H9 (cell line): ENCODE data around the gene GAMT. TPM values are rescaled to one million over a fixed set of nuclear protein-coding genes. Genes with fewer than 3 reads are reported as not detected.
A peak's percentile ranks its signal among the peaks of the same experiment; 100 is the strongest.

ENCODE experiments used
- DNase-seq: peaks from one replicate; pipeline ENCODE4 v3.0.0-alpha.2; 2017
- H2AFZ ChIP-seq: one replicate; pipeline ENCODE4 v1.6.1; 2013; ENCODE audit warnings: mild to moderate bottlenecking, low read length, control low read depth, moderate library complexity
- H2AK5ac ChIP-seq: 2 replicates; pipeline ENCODE4 v1.6.1; 2013; ENCODE audit warnings: low read length, control low read depth, mixed read lengths; ENCODE audit not compliant: insufficient read length
- H2BK120ac ChIP-seq: one replicate; pipeline ENCODE4 v1.6.1; 2013; ENCODE audit warnings: low read depth, mild to moderate bottlenecking, low read length, control low read depth, inconsistent platforms; ENCODE audit not compliant: poor library complexity, severe bottlenecking
- H2BK12ac ChIP-seq: 2 replicates; pipeline ENCODE4 v1.6.1; 2013; ENCODE audit warnings: low read length, control low read depth, mixed read lengths, low read depth; ENCODE audit not compliant: insufficient read length
- H2BK15ac ChIP-seq: 2 replicates; pipeline ENCODE4 v1.6.1; 2013; ENCODE audit warnings: low read depth, low read length, control low read depth
- H2BK20ac ChIP-seq: one replicate; pipeline ENCODE4 v1.6.1; 2013; ENCODE audit warnings: low read depth, mild to moderate bottlenecking, low read length, control low read depth, inconsistent platforms; ENCODE audit not compliant: poor library complexity, severe bottlenecking
- H2BK5ac ChIP-seq: 2 replicates; pipeline ENCODE4 v1.6.1; 2013; ENCODE audit warnings: low read length, control low read depth, mixed read lengths; ENCODE audit not compliant: insufficient read length
- H3K14ac ChIP-seq: 2 replicates; pipeline ENCODE4 v1.6.1; 2013; ENCODE audit warnings: low read length, control low read depth; ENCODE audit not compliant: insufficient read depth
- H3K18ac ChIP-seq: 2 replicates; pipeline ENCODE4 v1.6.1; 2013; ENCODE audit warnings: low read depth, mild to moderate bottlenecking, mixed read lengths, low read length, control low read depth; ENCODE audit not compliant: insufficient read length
- H3K23ac ChIP-seq: 2 replicates; pipeline ENCODE4 v1.6.1; 2013; ENCODE audit warnings: low read length, control low read depth, mixed read lengths, low read depth; ENCODE audit not compliant: insufficient read length
- H3K23me2 ChIP-seq: 2 replicates; pipeline ENCODE4 v1.6.1; 2013; ENCODE audit warnings: low read depth, mild to moderate bottlenecking, mixed read lengths, low read length, control low read depth; ENCODE audit not compliant: insufficient read length, poor library complexity, severe bottlenecking
- H3K27ac ChIP-seq: 2 replicates; pipeline ENCODE4 v1.5.1; 2013; ENCODE audit warnings: low read length, control low read depth, mixed read lengths, low read depth; ENCODE audit not compliant: insufficient read length
- H3K27me3 ChIP-seq: 2 replicates; pipeline ENCODE4 v1.6.1; 2013; ENCODE audit warnings: low read length, control low read depth, inconsistent platforms; ENCODE audit not compliant: insufficient read depth
- H3K4ac ChIP-seq: 2 replicates; pipeline ENCODE4 v1.6.1; 2013; ENCODE audit warnings: low read depth, mild to moderate bottlenecking, control low read depth, inconsistent platforms, low read length, moderate library complexity
- H3K4me1 ChIP-seq: 2 replicates; pipeline ENCODE4 v1.6.1; 2013; ENCODE audit warnings: low read length, control low read depth, inconsistent platforms; ENCODE audit not compliant: insufficient read depth
- H3K4me2 ChIP-seq: 2 replicates; pipeline ENCODE4 v1.6.1; 2013; ENCODE audit warnings: low read length, control low read depth, mixed read lengths; ENCODE audit not compliant: insufficient read length, insufficient read depth
- H3K56ac ChIP-seq: 2 replicates; pipeline ENCODE4 v1.6.1; 2013; ENCODE audit warnings: low read depth, mild to moderate bottlenecking, mixed read lengths, low read length, control low read depth; ENCODE audit not compliant: insufficient read length
- H3K79me1 ChIP-seq: 2 replicates; pipeline ENCODE4 v1.6.1; 2013; ENCODE audit warnings: low read depth, mild to moderate bottlenecking, moderate library complexity, low read length, control low read depth, inconsistent platforms; ENCODE audit not compliant: insufficient read depth, poor library complexity, severe bottlenecking
- H3K79me2 ChIP-seq: 2 replicates; pipeline ENCODE4 v1.6.1; 2013; ENCODE audit warnings: low read length, control low read depth, inconsistent platforms; ENCODE audit not compliant: insufficient read depth
- H3K9ac ChIP-seq: 2 replicates; pipeline ENCODE4 v1.6.1; 2013; ENCODE audit warnings: low read length, control low read depth, mixed read lengths; ENCODE audit not compliant: insufficient read length; ENCODE audit errors: extremely low read depth
- H3K9me3 ChIP-seq: one replicate; pipeline ENCODE4 v1.6.1; 2013; ENCODE audit warnings: low read depth, low read length, inconsistent platforms; ENCODE audit not compliant: control insufficient read depth
- H3T11ph ChIP-seq: one replicate; pipeline ENCODE4 v1.6.1; 2013; ENCODE audit warnings: mild to moderate bottlenecking, low read length, control low read depth, inconsistent platforms
- H4K20me1 ChIP-seq: one replicate; pipeline ENCODE4 v1.6.1; 2013; ENCODE audit not compliant: control insufficient read depth, insufficient read length, insufficient read depth
- H4K5ac ChIP-seq: 2 replicates; pipeline ENCODE4 v1.6.1; 2013; ENCODE audit warnings: low read depth, mild to moderate bottlenecking, mixed read lengths, low read length, control low read depth; ENCODE audit not compliant: insufficient read length
- H4K8ac ChIP-seq: replicated peaks from 2 replicates; pipeline ENCODE4 v1.6.1; 2013; ENCODE audit warnings: low read length, control low read depth, mixed read lengths, low read depth; ENCODE audit not compliant: insufficient read length
- H4K91ac ChIP-seq: 2 replicates; pipeline ENCODE4 v1.6.1; 2013; ENCODE audit warnings: low read depth, mild to moderate bottlenecking, moderate library complexity, mixed read lengths, low read length, control low read depth; ENCODE audit not compliant: insufficient read length
- H3K27ac Mint-ChIP-seq, 3 experiments: 2 replicates in 2 of 3; 3 replicates in 1 of 3; pipeline ENCODE4 v1.8.0; 2020 to 2021; ENCODE audit warnings: mixed read lengths in 3 of 3, mild to moderate bottlenecking in 1 of 3, moderate library complexity in 1 of 3
- H3K27me3 Mint-ChIP-seq: 2 replicates; pipeline ENCODE4 v1.8.0; 2021; ENCODE audit warnings: low read depth, mild to moderate bottlenecking, moderate library complexity, mixed read lengths
- H3K36me3 Mint-ChIP-seq, 3 experiments: 2 replicates in 2 of 3; 3 replicates in 1 of 3; pipeline ENCODE4 v1.8.0; 2020 to 2021; ENCODE audit warnings: low read depth in 3 of 3, mixed read lengths in 3 of 3; ENCODE audit not compliant: insufficient read depth in 1 of 3
- H3K4me1 Mint-ChIP-seq, 2 experiments: 2 replicates each; pipeline ENCODE4 v1.8.0; 2020; ENCODE audit warnings: mixed read lengths in 2 of 2
- H3K4me3 Mint-ChIP-seq, 2 experiments: 2 replicates in 1 of 2; 3 replicates in 1 of 2; pipeline ENCODE4 v1.8.0; 2020 to 2021; ENCODE audit warnings: mild to moderate bottlenecking in 2 of 2, mixed read lengths in 2 of 2, moderate library complexity in 1 of 2
- H3K9me3 Mint-ChIP-seq, 2 experiments: 2 replicates in 1 of 2; 3 replicates in 1 of 2; pipeline ENCODE4 v1.8.0; 2020; ENCODE audit warnings: mild to moderate bottlenecking in 2 of 2, mixed read lengths in 2 of 2, moderate library complexity in 1 of 2
- CTCF ChIP-seq: fragments of 200-600 bp; sonication (generic); conservative IDR thresholded peaks from 3 replicates; pipeline ENCODE4 v1.8.0; 2021; ENCODE audit warnings: antibody characterized with exemption, mild to moderate bottlenecking
- WGBS: extraction: QIAGEN DNeasy Blood & Tissue Kit; methylation state at CpG from one replicate; pipeline ENCODE4 v1.1.7; 2013; ENCODE audit warnings: missing lambda C conversion rate, low lambda C conversion rate, mixed read lengths; ENCODE audit not compliant: insufficient read length; ENCODE audit errors: extremely low coverage; 5-methylcytosine and 5-hydroxymethylcytosine counted together
- total RNA-seq: library from RNA; stranded (reverse); gene quantifications from 2 replicates; pipeline ENCODE4 v1.2.1, GENCODE V29; 2021

The GAMT gene
- total RNA-seq, 1 experiment from 2014 or later = 26.6 TPM

GRCh38 chr19:1388637-1389026 lies 12.7 kb downstream of the GAMT start:
- no peaks in the 10 kb centered on the region for H3K9me3 ChIP-seq
- peak overlapping the region in 1 of 2 experiments; percentile 32; a peak in 1 of 5 replicates for H3K4me3 Mint-ChIP-seq

More at GRCh38 chr19:1388637-1389026, 12.7 kb downstream of the GAMT start:
- Histone ChIP-seq H2BK15ac (no peak overlapping the region), H4K20me1 (no peaks in the 10 kb centered on the region), H3K4me2 (no peak overlapping the region), H3K14ac (no peak overlapping the region), H3K27ac (no peak overlapping the region), H2BK20ac (no peak overlapping the region), H3T11ph (no peak overlapping the region), H4K8ac (no peak overlapping the region), H3K27me3 (no peaks in the 10 kb centered on the region), H3K23ac (no peak overlapping the region), H3K4me1 (no peaks in the 10 kb centered on the region), H3K23me2 (peaks cover 6% of the 10 kb centered on the region), H2BK5ac (no peak overlapping the region), H4K5ac (no peak overlapping the region), H3K9ac (no peak overlapping the region), H2BK120ac (no peak overlapping the region), H3K79me2 (peaks cover 3% of the 10 kb centered on the region; the same call in 1 of the 2 replicates), H4K91ac (no peak overlapping the region), H2AK5ac (no peak overlapping the region), H3K4ac (no peak overlapping the region), H3K18ac (no peak overlapping the region), H2AFZ (no peak overlapping the region), H3K56ac (no peak overlapping the region), H2BK12ac (no peak overlapping the region), H3K79me1 (peaks cover 6% of the 10 kb centered on the region)
- H3K27ac Mint-ChIP-seq = no peak overlapping the region
- peaks cover 17 to 40% (median 35%) of the 10 kb centered on the region in 3 experiments; a peak in 6 of 7 replicates for H3K36me3 Mint-ChIP-seq
- peaks cover 0 to under 1% of the 10 kb centered on the region in 2 experiments; a peak in 1 of 5 replicates for H3K9me3 Mint-ChIP-seq
- no peak for DNase-seq
- TF ChIP-seq CTCF = no peak
- no peaks in the 10 kb centered on the region; the same call in 1 of the 2 replicates for H3K27me3 Mint-ChIP-seq
- peaks cover 6 to 7% of the 10 kb centered on the region in 2 experiments; a peak in 3 of 4 replicates for H3K4me1 Mint-ChIP-seq
- WGBS = no CpG with 5 or more reads among the region's 17 CpGs
